ENCODE results near the gene PIP5K1A. TPM values are rescaled to one million over a fixed set of nuclear protein-coding genes. Genes with fewer than 3 reads are reported as not detected.

Gene PIP5K1A
- total RNA-seq, 1 donor from 2014 or later: 77.7 TPM

DNA sequence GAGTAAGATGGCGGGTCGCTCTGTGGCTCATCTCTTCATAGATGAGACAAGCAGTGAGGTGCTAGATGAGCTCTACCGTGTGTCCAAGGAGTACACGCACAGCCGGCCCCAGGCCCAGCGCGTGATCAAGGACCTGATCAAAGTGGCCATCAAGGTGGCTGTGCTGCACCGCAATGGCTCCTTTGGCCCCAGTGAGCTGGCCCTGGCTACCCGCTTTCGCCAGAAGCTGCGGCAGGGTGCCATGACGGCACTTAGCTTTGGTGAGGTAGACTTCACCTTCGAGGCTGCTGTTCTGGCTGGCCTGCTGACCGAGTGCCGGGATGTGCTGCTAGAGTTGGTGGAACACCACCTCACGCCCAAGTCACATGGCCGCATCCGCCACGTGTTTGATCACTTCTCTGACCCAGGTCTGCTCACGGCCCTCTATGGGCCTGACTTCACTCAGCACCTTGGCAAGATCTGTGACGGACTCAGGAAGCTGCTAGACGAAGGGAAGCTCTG lies 39.6 kb upstream of the PIP5K1A start:
- no peaks in the 10 kb centered on the region for H3K9me3 Mint-ChIP-seq
- peak overlapping the region; percentile 95 for H3K27ac Mint-ChIP-seq
- no peak for DNase-seq
- TF ChIP-seq, protein P1, sequence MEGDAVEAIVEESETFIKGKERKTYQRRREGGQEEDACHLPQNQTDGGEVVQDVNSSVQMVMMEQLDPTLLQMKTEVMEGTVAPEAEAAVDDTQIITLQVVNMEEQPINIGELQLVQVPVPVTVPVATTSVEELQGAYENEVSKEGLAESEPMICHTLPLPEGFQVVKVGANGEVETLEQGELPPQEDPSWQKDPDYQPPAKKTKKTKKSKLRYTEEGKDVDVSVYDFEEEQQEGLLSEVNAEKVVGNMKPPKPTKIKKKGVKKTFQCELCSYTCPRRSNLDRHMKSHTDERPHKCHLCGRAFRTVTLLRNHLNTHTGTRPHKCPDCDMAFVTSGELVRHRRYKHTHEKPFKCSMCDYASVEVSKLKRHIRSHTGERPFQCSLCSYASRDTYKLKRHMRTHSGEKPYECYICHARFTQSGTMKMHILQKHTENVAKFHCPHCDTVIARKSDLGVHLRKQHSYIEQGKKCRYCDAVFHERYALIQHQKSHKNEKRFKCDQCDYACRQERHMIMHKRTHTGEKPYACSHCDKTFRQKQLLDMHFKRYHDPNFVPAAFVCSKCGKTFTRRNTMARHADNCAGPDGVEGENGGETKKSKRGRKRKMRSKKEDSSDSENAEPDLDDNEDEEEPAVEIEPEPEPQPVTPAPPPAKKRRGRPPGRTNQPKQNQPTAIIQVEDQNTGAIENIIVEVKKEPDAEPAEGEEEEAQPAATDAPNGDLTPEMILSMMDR (IDR thresholded peaks at IDR 0.05): no peak
- peak overlapping the region; percentile 96 for H3K4me3 Mint-ChIP-seq
- no peaks in the 10 kb centered on the region for H3K27me3 Mint-ChIP-seq
- peaks cover 25% of the 10 kb centered on the region for H3K36me3 Mint-ChIP-seq (ENCODE audit: low read depth)
- CTCF ChIA-PET: interaction anchor here (1.1 to 8.1 kb wide), 3 partner anchors 58 to 134 kb away, joined by 3 to 160 read pairs (median 17); no protein-coding TSS in a partner anchor
- no peak for ATAC-seq (ENCODE audit: low read depth)
- intact Hi-C loops (cut with micrococcal nuclease): loop anchor here (5.0 kb wide), 1 partner anchor 152 kb away; the partner anchor contains the start of genes MINDY1 and PRUNE1
- peaks cover 49% of the 10 kb centered on the region for H3K4me1 Mint-ChIP-seq
- POLR2A ChIA-PET: interaction anchor here (0.6 to 3.2 kb wide), 5 partner anchors 28 to 123 kb away, joined by 3 to 22 read pairs (median 4); partner anchors contain the start of genes VPS72 and ZNF687

DNA sequence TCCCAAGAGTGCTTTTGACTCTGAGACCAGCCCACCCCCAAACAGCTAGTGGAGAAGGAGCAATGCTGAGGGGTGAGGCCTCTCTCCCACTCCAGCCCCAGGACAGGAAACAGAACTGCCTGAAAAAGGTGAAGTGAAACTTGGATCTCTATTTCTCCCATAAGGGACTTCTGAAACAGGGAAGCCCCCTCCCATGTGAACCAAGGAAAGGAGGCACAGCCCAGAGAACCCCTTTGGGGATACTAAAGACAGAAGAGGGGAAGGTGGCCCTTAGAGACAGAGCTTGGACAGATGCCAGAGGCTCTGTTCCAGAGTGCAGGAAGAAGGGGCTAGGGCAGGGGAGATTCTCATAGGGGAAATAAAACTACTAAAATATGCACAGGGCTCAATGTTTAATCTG lies 39.0 kb upstream of the PIP5K1A start:
- no peak for ATAC-seq (ENCODE audit: low read depth)
- Mint-ChIP-seq H3K36me3 (ENCODE audit: low read depth) (peaks cover 28% of the 10 kb centered on the region), H3K27ac (peak overlapping the region; percentile 75), H3K4me3 (peak overlapping the region; percentile 19), H3K4me1 (peaks cover 53% of the 10 kb centered on the region), H3K9me3 (no peaks in the 10 kb centered on the region), H3K27me3 (no peaks in the 10 kb centered on the region)
- POLR2A ChIA-PET: interaction anchor here (1.2 kb wide), 2 partner anchors 42 to 50 kb away, joined by 3 read pairs; no protein-coding TSS in a partner anchor
- TF ChIP-seq, protein P1 (IDR thresholded peaks at IDR 0.05): no peak
- DNase-seq: no peak
- intact Hi-C loops (cut with micrococcal nuclease): loop anchor here (5.0 kb wide), 1 partner anchor 152 kb away; the partner anchor contains the start of genes MINDY1 and PRUNE1
- CTCF ChIA-PET: interaction anchor here (1.1 to 8.1 kb wide), 2 partner anchors 59 to 92 kb away, joined by 3 to 160 read pairs; no protein-coding TSS in a partner anchor

DNA sequence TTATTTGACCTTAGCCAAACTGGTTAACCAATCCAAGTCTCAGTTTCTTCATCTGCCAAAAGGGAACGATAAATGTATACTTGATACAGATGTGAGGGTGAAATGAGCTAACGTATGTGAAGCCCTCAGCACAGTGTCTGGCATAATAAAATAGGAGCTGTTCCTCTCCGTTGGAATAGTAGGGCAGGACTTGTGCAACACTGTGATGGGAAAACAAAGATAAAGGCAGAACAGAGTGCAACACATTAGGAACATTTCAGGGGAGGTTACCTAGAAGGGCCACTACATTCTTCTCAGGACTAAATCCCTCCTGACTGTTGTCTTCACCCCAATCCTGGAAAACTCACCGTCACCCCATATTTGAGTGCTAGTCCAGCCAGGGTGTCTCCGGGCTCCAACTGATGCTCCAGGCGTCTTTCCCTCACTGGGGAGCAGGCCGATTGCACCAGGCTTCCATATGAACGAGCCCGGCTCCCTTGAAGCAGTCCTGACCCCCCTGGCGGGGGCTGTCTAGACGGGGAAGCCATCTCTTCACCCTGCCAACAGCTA lies 33.5 kb upstream of the PIP5K1A start:
- intact Hi-C loops (cut with micrococcal nuclease): loop anchor here (1.0 to 10.0 kb wide), 5 partner anchors 9 to 450 kb away; partner anchors contain the start of genes SEMA6C, SNX27 and TNFAIP8L2
- peaks cover 42% of the 10 kb centered on the region for H3K4me1 Mint-ChIP-seq

DNA sequence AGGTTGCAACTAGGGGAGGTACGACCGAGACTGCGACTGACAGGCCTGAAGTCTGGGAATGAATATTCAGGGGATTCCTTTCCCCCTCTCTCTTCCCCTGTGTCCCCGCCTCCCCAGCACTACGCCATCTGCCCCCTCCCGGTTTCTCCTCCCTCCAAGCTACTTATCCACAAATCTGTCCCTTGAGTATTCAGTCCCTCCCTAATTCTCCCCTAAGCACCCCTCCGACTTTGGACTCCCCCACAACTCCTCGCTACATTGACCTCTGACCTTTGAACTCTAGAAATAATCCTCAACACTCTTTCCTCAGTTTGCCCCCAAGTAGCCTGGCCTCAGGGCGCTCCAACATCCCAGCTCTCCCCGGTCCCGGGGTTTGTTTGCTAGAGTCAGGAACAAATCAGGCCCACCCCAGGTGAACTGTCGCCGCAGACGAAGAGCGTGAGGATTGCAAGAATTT lies 33.0 kb upstream of the PIP5K1A start:
- CTCF ChIA-PET: interaction anchor here (2.7 kb wide), 1 partner anchor 66 kb away, joined by 8 read pairs; no protein-coding TSS in a partner anchor
- TF ChIP-seq, protein P1 (IDR thresholded peaks at IDR 0.05): no peak
- H3K36me3 Mint-ChIP-seq (ENCODE audit: low read depth): peaks cover 51% of the 10 kb centered on the region
- intact Hi-C loops (cut with micrococcal nuclease): loop anchor here (1.0 to 10.0 kb wide), 5 partner anchors 9 to 449 kb away; partner anchors contain the start of genes SEMA6C, SNX27 and TNFAIP8L2
- H3K4me3 Mint-ChIP-seq: peak overlapping the region; percentile 92
- H3K9me3 Mint-ChIP-seq: no peaks in the 10 kb centered on the region
- POLR2A ChIA-PET: interaction anchor here (0.5 to 2.5 kb wide), 5 partner anchors 8 to 99 kb away, joined by 3 to 22 read pairs (median 6); partner anchors contain the start of genes TNFAIP8L2 and VPS72
- DNase-seq (no peak), ATAC-seq (ENCODE audit: low read depth) (no peak)
- H3K4me1 Mint-ChIP-seq: peaks cover 39% of the 10 kb centered on the region
- no peaks in the 10 kb centered on the region for H3K27me3 Mint-ChIP-seq
- peak overlapping the region; percentile 89 for H3K27ac Mint-ChIP-seq

More for the DNA sequence above, 33.5 kb upstream of the PIP5K1A start:
- DNase-seq: no peak
- TF ChIP-seq, protein P1 (IDR thresholded peaks at IDR 0.05): no peak
- no peaks in the 10 kb centered on the region for H3K27me3 Mint-ChIP-seq
- peak overlapping the region; percentile 92 for H3K4me3 Mint-ChIP-seq
- H3K27ac Mint-ChIP-seq: peak overlapping the region; percentile 89
- ATAC-seq (ENCODE audit: low read depth): no peak
- CTCF ChIA-PET: interaction anchor here (2.7 kb wide), 1 partner anchor 65 kb away, joined by 8 read pairs; no protein-coding TSS in a partner anchor
- POLR2A ChIA-PET: interaction anchor here (0.5 to 2.5 kb wide), 3 partner anchors 8 to 100 kb away, joined by 4 to 22 read pairs (median 12); partner anchors contain the start of genes TNFAIP8L2 and VPS72
- no peaks in the 10 kb centered on the region for H3K9me3 Mint-ChIP-seq
- H3K36me3 Mint-ChIP-seq (ENCODE audit: low read depth): peaks cover 48% of the 10 kb centered on the region

All from activated B cell treated with CpG ODN at 0.5 μM for 24 hours (primary cell).